GM21447 (cell line): ENCODE results near the gene TTC1.
"Not testable (repeated sequence)": the region's sequence is repeated elsewhere in the genome, so short reads cannot be mapped to it uniquely, and the experiment has no call there.

ENCODE experiments used
- ATAC-seq: cut with Tn5 transposase; IDR thresholded peaks from one replicate; pipeline ENCODE4 v1.9.1; 2021; ENCODE audit not compliant: unreplicated experiment

The TTC1 gene

DNA sequence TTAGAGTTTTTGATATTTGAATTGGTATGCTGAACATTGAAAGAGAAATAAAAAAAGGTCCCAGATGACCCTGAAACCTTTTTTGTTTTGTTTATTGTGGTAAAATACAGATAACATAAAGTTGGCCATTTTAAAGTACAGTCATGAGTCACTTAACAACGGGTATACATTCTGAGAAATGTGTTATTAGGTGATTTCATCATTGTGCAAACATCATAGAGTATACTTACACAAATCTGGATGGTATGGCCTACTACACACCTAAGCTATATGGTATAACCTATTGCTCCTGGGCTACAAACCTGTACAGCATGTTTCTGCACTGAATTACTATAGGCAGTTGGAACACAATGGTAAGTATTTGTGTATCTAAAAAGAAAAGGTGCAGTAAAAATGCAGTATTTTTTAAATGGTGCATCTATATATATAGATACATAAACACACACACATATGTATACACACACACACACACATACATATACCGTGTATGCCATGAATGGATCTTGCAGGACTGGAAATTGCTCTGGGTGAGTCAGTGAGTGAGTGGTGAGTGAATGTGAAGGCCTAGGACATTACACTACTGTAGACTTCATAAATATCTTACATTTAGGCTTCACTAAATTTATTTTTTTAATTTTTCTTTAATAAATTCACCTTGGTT, 31.0 kb downstream of the TTC1 start:
- no peak for ATAC-seq

DNA sequence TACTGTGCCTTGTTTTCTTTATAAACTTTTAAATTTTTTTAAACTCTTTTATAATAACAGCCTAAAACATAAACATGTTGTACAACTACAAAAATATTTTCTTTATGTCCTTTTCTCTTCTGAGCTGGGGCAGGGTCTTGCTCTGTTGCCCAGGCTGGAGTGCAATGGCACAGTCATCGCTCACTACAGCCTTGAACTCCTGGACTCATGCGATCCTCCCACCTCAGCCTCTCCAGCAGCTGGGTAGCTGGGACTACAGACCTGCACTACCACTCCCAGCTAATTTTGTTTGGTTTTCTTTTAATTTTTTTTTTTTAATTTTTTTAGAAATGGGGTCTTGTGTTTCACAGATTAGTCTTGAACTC, 31.5 kb downstream of the TTC1 start:
- ATAC-seq: no peak

DNA sequence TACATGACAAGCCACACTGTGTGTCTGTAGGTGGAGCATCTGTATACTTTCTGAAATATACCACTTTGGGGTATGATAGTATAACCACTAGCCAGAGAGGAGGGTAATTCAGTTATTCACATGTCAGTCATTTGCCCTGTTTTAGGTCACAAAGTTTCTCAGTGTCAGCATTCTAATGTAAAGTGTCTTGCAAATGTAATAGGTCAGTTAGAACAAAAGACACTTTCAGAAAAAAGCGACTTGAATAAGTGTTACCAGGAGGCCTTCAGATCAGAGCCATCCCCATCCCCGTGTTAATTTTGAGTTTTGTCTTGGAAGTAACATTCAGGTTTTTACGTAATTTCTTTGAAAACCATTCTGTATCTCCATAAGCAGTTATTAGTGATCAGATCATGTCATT, 33.7 kb downstream of the TTC1 start:
- ATAC-seq: no peak

DNA sequence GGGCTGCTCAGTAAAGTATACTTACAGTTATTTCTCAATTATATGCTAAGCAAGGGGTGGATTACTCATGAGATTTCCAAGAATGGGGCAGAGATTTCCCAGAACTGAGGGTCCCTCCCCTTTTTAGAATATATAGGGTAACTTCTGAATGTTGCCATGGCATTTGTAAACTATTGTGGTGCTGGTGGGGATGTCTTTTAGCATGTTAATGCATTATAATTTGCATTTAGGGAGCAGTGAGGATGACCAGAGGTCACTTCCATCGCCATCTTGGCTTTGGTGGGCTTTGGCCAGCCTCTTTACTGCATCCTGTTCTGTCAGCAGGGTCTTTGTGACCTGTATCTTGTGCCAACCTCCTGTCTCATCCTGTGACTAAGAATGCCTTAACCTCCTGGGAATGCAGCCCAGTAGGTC, 35.5 kb downstream of the TTC1 start:
- no peak for ATAC-seq

DNA sequence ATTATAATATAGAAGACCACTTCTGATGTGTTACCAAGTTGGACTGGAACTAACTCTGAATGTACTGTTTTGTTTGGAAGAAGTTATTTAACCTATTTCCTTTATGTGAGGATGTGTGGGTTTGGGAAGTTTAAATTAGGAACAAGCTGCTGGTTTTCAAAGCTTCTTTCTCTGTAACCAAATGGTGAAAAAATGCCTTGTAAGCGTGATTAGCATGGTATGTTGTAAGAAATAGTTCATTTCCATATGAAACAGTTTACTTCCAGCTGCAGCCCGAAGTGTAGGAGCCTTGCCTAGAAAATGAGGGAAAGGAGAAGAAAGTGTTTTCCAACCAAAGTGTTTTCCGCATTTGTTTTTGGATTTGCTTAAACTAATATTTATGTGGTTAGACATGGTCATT, 36.0 kb downstream of the TTC1 start:
- ATAC-seq: no peak

DNA sequence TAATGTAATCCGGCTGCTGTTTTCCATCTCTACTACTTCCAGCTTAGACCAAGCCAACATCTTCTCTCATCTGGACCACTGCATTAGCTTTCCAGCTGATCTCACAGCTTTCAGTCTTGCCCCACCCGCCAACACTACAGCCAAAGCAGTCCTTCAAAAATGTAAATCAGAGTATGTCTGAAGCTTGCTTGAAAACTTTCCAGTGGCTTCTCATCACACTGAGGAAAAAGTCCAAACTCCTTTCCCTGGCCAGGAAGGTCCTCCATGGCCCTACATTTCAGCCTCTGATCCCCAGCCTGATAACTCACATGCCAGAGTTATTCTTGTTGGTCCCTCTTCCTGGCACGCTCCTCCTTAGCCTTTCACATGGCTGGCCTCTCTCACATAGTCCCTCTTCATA, 38.5 kb downstream of the TTC1 start:
- no peak for ATAC-seq

DNA sequence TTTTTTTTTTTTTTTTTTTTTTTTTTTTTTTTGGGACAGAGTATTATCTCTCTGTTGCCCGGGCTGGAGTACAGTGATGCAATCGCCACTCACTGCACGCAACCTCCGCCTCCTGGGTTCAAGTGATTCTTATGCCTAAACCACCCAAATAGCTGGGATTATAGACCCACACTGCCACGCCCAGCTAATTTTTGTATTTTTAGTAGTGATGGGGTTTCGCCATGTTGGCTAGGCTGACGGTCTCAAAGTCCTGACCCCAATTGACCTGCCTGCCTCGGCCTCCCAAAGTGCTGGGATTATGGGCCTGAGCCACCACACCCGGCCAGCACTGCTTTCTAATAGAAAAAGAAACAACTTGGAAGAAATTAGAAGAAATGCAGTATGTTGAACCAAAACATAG, 39.2 kb downstream of the TTC1 start:
- no peak for ATAC-seq

DNA sequence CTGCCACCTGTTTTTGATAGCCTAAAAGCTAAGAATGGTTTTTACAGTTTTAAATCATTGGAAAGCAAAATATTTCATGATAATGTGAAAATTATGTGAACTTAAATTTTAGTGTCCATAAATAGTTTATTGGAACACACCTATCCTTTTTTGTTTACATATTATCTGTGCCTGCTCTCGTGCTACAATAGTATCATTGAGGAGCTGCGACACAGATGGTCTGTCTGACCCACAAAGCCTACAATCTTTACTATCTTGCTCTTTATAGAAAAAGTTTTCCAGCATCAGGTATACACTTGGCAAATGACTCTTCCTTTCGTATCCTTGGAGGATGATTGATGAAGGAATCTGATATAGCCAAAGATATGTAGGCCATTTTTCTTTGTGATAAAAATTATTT, 40.2 kb downstream of the TTC1 start:
- no peak for ATAC-seq

DNA sequence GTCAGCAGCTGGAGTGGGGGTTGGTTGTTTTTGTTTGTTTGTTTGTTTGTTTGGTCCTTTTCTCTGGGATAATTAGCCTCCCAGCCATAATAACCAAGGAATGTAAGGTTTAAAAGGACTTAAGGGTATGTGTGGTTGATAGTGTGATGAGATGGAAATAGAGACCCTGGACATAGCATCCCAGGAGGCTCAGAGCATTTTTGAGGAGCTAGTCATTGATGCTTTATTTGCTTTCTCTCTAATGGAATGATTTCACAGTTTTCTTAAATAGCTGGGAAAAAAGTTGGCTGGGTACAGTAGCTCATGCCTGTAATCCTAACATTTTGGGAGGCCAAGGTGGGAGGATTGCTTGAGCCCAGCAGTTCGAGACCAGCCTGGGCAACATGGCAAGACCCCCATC, 45.1 kb downstream of the TTC1 start:
- no peak for ATAC-seq

DNA sequence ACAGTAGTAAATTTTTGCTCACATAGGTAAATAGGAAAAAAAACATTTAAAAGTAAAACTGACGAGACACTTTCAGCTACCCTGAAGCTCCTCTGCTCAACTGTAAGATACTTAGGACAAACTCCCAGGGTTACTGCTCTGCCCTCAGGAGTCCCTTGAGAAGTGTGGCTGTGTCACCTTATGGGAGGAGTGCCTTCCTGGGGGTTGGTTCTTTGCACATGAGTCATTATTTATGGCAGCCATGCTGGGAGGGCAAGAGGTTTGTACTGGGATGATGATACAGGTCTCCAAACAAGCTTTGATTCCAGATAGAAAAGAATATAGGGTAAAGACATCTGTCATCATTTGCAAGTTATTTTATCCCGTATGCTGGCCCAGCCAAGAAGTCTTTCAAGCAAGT, 45.9 kb downstream of the TTC1 start:
- no peak for ATAC-seq

DNA sequence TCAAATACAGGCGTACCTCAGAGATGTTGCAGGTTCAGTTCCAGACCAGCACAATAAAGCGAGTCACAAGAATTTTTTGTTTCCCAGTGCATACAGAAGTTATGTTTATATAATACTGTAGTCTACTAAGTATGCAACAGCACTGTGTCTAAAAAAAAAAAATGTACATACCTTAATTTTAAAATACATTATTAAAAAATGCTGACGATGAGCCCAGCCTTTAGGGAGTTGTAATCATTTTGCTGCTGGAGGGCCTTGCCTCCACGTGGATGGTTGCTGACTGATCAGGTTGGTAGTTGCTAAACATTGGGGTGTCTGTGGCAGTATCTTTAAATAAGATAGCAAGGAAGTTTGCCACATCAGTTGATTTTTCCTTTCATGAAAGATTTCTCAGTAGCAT, 48.3 kb downstream of the TTC1 start:
- ATAC-seq: no peak

DNA sequence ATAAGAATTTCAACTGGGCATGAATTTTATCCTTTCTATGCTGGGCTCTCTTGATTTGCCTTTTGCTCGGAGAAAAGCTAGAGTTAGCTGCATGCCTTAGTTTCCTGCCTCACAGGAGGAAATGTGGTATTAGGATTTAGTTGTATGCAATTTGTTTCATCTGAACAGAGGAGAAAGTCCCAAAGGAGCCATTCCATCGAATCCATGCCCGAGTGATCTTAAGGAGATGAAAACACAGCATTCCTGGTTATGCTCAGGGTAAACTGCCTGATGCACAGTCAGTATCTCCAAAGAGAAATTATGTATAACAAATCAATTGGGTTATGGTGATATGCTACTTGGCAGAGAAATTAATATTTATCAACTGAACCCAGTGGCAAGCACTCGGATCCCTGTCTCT, 51.1 kb downstream of the TTC1 start:
- ATAC-seq: no peak

DNA sequence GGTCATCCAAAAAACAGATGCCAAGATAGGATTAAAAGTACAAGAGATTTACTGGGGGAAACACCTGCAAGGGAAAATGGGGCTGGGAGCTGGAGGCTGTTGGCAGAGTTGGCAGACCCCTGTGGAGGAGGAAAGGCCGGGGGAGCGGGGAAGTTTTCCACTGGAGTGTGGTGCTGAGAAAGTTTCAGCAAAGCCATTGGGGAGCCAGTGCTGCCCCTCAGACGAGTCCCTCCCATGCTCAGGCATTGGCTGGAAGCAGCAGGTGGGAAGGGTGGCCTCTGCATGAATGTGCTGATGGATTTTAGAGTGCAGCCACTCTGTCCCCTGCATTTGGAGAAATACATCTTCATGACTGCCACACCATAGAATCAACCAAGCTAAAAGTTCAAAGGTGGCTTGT, 52.8 kb downstream of the TTC1 start:
- ATAC-seq: no peak

DNA sequence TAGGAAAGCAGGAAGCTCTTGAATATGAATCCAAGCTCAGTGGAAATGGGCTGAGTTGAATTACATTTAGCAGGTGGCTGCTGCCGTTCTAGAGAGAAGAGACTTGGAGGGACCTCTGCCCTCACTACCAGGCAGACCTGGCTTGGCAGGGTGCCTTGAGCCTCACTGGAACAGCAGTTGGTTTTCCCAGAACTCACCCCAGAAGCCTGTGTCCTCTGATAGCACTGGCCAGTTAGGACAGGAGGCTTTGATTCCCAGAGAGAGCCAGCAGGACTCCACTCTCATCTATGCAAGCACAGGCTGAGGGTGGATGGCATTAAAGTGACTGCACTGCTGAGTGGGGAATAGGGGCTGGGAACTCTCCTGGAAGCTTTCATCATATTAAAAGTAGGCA, 55.5 kb downstream of the TTC1 start:
- ATAC-seq: no peak

DNA sequence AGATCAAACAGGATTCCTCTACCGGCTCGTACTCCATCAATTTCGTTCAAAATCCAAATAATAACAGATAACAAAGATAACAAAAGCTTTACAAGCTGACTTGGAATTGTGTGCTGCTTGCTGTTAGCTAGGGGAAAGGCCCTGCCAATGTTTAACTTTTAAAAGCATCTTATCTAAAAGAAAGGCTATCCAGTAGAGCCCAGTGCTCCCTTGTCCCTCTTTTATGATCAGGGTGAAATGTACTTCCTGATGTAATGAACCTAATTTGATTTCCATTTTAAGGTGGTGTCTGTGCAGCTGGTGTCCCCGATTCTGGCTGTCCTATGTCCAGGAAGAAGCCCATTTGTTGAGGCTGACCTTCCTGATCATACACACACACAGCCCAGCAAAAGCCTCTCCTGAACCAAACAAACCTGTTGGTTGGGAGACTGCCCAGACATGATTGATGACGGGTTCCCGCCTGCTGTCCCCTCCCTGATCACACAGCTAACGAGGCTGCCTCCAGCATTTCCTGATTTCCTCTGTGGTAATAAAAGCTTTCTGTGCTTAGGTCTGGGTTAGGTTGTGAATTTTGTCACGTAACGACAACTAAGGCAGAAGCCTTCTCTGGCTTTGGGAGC, 56.2 kb downstream of the TTC1 start:
- ATAC-seq: no peak

DNA sequence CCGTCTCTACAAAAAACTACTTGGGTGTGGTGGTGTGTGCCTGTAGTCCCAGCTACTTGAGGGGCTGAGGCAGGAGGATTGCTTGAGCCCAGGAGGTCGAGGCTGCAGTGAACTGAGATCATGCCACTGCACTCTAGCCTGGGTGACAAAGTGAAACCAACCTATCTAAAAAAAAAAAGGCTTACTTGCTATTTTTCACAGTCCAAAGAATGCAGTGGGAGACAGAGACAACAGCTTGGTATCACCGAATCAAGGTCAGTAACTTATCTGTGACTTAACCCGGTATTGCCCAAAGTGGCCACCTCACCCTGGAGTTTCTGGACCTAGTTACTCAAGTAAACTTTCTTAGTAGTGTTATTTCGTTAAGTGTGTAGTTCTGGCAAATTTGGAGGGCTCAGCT, 60.2 kb downstream of the TTC1 start:
- not testable (repeated sequence) for ATAC-seq

DNA sequence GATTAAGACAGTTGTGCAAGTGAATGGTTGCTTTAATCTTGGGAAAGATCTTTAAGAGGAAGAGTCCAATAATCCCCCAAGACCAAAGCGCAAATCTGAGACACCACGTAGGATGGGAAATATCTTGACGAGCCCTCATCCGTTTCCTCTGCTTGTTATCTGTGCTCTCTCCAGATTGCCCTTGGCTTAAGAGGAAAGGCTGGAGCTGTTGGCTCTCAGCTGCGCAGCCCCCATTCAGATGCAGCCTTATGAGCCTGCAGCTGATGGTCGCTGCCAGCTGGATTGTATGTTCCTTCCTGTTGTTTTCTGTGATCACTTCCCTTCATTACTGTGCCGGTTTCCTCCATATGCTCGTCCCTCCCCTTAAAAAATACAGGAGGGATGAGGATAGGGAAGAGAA, 62.6 kb downstream of the TTC1 start:
- no peak for ATAC-seq

DNA sequence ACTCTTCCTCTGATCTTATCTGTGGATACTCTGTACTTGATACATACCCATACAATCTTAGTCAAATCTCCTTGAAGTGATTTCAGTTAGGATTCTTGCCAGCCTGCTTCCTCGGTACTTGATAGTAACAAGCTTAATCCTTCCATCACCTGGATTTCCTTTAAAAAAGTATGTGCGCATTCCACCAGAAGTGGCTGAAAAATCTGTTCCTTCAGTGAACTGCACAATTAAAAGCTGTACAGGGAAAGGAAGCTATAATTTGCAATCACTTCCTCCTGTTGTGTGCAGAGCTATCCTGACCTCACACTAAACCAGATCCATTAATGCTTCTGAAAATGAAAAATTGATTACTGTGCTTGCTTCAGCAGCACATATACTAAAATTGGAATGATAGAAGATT, 63.0 kb downstream of the TTC1 start:
- no peak for ATAC-seq

DNA sequence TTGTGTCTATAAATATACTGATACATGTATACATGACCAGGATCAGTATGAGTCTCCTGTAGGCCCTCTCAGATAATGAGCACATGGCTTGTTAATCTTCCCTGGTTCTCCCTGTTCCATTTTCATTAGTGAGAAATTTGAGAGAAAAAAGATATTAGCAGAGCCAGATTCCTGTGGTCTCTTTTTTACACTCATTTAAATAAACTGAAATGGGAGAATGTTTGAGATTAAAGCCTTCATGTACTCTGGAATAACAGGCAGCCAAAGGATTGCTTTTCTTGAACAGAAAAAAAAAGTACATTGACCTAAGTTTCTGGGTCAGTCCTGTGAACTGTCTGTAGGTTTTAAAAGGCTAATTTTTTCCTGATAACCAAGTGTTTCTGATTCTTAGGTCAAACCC, 66.1 kb downstream of the TTC1 start:
- ATAC-seq: no peak

DNA sequence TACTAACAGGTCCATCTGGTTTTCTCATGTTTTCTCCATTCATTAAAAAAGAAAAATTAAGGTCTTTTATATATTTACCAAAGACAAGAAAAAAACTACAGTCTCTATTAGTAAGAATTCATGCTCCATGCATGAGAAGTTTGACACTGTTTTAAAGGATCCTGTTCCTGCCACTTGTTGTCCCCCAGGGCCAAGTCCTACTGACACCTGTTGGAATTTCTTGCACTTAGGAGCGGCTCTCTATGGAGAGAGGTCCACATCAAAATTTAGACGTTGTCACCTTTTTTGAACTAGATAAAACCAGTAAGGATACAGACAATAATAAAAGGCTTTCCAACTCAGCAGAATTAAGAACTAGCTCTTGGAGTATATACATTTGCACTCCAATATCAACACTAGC, 68.1 kb downstream of the TTC1 start:
- no peak for ATAC-seq

DNA sequence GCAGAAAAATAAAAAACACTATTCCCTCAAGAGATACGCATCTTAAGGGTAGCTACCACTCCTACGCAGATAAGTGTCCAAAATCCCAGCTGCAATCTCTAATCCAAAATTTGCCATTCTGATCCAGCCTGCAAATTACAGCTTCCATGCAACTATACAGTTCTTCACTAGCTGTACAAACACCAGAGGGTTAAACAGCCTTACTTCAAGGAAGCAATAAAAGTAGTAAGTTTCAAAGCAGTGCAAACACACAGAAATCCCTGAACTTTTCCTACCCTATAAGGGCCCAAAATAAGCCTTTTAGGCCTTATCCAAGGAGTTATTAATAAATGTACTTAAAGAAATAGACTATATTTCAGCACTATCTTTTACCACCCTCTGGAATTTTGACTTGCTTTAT, 70.8 kb downstream of the TTC1 start:
- no peak for ATAC-seq

DNA sequence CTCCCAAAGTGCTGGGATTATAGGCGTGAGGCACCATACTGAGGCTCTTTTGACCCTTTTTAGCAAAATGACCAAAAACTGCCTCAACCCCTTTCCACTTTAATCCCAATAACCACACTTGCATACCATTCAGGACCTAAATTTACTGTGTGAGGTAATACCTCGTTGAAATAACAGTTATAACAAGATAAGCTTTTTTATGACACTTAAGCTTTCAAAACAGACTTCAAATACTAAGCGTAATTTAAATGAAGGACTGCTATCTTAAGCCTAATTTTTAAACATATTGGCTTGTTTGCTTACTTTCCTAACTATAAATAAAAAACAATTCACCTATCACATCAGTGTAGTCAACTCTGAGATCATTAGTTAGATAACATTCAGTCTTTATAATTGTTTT, 72.6 kb downstream of the TTC1 start:
- ATAC-seq: no peak
